Activated CD4-positive, alpha-beta memory T cell treated with anti-CD3 and anti-CD28 coated beads for 36 hours (primary cell): ENCODE results near the gene FCRLA. TPM values are rescaled to one million over a fixed set of nuclear protein-coding genes. Genes with fewer than 3 reads are reported as not detected.

ENCODE experiments used
- CTCF ChIA-PET: fragments of 350-600 bp; sonication (Branson Sonifier 250); formaldehyde crosslinking; loops from one replicate; lab custom pipeline; 2021; ENCODE audit warnings: antibody characterized with exemption, inconsistent platforms; lab: Charles Lee
- POLR2A ChIA-PET: fragments of 350-600 bp; sonication (Branson Sonifier 250); formaldehyde crosslinking; loops from one replicate; lab custom pipeline; 2021; ENCODE audit warnings: antibody characterized with exemption; lab: Charles Lee
- DNase-seq: peaks from one replicate; pipeline ENCODE4 v3.0.0-alpha.2; 2020
- H3K27ac Mint-ChIP-seq: one replicate; pipeline ENCODE4 v1.8.0; 2021; ENCODE audit warnings: mixed read lengths
- H3K27me3 Mint-ChIP-seq: one replicate; pipeline ENCODE4 v1.8.0; 2021; ENCODE audit warnings: mixed read lengths
- H3K36me3 Mint-ChIP-seq: one replicate; pipeline ENCODE4 v1.8.0; 2021; ENCODE audit warnings: mixed read lengths
- H3K4me1 Mint-ChIP-seq: one replicate; pipeline ENCODE4 v1.8.0; 2021; ENCODE audit warnings: low read depth, mixed read lengths
- H3K4me3 Mint-ChIP-seq: one replicate; pipeline ENCODE4 v1.8.0; 2021; ENCODE audit warnings: mild to moderate bottlenecking, mixed read lengths
- H3K9me3 Mint-ChIP-seq: one replicate; pipeline ENCODE4 v1.8.0; 2021; ENCODE audit warnings: mixed read lengths
- intact Hi-C: fragments of 100-400 bp; cut with micrococcal nuclease; formaldehyde crosslinking; loops from one replicate; pipeline ENCODE4 v1.15.1; 2023
- total RNA-seq, 2 experiments: library from RNA; stranded (reverse); gene quantifications; one replicate each; pipeline ENCODE4 v1.2.3, GENCODE V29; 2021

Gene FCRLA
- total RNA-seq, 2 experiments from 2014 or later, result not detected

DNA sequence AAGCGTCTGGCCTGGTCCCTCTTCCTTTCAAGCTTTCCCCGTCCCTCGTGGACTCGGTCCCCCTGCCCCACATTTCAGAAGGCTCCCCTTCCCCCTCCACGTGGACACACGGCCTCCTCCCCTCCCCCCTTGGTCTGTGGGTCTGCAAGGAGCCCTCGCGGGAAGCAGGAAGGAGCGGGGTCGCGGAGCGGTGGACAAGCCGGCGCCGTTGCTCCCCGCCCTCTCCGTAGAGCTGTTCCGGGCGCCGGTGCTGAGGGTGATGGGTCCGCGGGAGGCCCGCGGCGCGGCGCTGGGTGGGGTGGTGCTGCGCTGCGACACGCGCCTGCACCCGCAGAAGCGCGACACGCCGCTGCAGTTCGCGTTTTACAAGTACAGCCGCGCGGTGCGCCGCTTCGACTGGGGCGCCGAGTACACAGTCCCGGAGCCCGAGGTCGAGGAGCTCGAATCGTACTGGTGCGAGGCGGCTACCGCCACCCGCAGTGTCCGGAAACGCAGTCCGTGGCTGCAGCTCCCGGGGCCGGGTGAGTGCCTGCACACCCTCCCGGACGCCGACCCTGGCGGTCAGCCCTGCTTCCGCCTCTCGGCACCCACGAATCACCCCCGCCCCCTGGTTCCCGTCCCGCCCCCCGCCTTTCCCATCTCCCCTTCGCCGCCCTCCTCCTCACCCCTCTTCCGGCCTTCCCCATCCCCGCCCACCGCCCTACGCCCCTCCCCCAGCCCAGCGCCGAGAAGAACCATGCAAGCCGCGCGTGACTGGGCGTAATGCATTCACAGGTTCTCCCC lies 19.6 kb downstream of the FCRLA start:
- no peaks in the 10 kb centered on the region for H3K36me3 Mint-ChIP-seq
- peak overlapping the region; percentile 26 for H3K27ac Mint-ChIP-seq
- ChIA-PET CTCF (interaction anchor here (1.0 to 3.1 kb wide), 10 partner anchors 10 to 242 kb away, joined by 3 to 13 read pairs (median 4); no protein-coding TSS in a partner anchor), POLR2A (interaction anchor here (1.7 kb wide), 1 partner anchor 23 kb away, joined by 6 read pairs; the partner anchor contains the start of gene DUSP12)
- peak; percentile 77 for DNase-seq
- intact Hi-C loops, result loop anchor here (2.0 kb wide), 2 partner anchors 18 to 20 kb away; partner anchors contain the start of gene FCRLA
- peaks cover 32% of the 10 kb centered on the region for H3K27me3 Mint-ChIP-seq
- peak overlapping the region; percentile 74 for H3K4me3 Mint-ChIP-seq
- peaks cover 49% of the 10 kb centered on the region for H3K4me1 Mint-ChIP-seq
- H3K9me3 Mint-ChIP-seq, result no peaks in the 10 kb centered on the region

DNA sequence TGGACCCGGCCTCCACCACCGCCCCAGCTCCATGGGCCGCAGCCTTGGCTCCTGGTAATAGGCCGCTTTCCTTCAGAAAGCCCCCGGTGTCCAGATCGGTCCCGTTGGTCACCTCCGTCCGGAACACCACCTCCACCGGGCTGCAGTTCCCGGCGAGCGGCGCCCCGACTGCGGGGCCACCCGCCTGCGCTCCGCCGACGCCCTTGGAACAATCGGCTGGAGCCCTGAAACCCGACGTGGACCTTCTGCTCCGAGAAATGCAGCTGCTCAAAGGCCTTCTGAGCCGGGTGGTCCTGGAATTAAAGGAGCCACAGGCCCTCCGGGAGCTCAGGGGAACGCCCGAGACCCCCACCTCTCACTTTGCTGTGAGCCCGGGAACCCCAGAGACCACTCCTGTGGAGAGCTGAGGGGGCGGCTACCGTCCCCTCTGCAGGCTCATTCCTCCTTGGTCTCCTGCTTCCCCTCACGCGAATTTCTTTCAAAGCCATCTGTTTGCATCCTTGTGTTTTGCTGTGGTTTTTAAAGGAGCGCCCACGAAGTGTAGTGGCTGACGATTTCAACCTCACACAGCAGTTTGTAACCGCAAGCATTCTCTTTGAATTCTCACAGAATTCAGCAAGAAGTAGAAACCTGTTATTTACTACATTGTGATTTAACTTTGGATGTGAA lies 20.4 kb downstream of the FCRLA start:
- H3K27ac Mint-ChIP-seq, result peak overlapping the region; percentile 49

DNA sequence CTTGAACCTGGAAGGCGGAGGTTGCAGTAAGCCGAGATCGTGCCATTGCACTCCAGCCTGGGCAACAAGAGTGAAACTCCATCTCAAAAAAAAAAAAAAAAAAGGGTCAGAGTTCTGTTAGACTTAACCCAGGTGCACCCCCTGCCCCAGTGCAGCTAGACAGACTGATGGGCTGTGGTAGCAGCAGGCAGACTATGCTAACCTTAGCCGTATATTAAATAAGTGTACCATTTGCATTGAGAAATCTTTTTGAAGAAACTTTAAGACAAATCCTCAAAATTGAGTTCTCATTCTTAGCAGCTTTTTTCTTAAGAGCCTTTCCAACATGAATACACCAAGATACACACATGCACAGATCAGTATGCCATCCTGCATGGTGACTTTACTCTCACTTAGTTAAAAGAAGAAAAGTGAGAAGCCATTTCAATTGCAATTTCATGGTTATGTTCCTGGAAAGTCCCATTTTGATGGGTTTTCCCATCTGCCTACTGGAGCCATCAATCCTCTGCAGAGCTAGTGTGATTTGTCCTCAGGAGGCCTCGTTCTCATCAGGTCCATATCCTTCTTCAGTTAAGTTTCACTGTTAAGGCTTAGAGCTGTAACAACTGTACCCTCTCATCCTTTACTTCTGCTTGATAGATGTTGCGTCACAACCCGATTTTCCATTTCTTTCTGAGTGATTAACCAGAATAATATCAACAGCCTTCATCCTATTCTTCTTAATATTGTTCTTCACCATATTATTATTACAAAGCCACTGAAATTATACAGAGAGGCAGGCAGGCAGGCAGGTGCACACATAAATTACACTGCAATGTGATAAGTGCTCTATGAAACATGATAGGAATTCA lies 21.6 kb downstream of the FCRLA start:
- H3K4me1 Mint-ChIP-seq, result peaks cover 41% of the 10 kb centered on the region
- POLR2A ChIA-PET, result interaction anchor here (0.6 kb wide), 1 partner anchor 15 kb away, joined by 3 read pairs; no protein-coding TSS in a partner anchor

More for the DNA sequence above, 20.4 kb downstream of the FCRLA start:
- H3K4me3 Mint-ChIP-seq, result peak overlapping the region; percentile 74
- ChIA-PET POLR2A (no interaction called here), CTCF (interaction anchor here (1.0 to 3.1 kb wide), 5 partner anchors 9 to 239 kb away, joined by 3 to 13 read pairs (median 4); no protein-coding TSS in a partner anchor)
- peak; percentile 62 for DNase-seq
- intact Hi-C loops, result loop anchor here (2.0 kb wide), 2 partner anchors 17 to 21 kb away; partner anchors contain the start of gene FCRLA
- peaks cover 42% of the 10 kb centered on the region for H3K4me1 Mint-ChIP-seq
- no peaks in the 10 kb centered on the region for H3K9me3 Mint-ChIP-seq
- peaks cover 31% of the 10 kb centered on the region for H3K27me3 Mint-ChIP-seq
- H3K36me3 Mint-ChIP-seq, result no peaks in the 10 kb centered on the region

GRCh38 chr1:161730050-161730564 lies 23.1 kb downstream of the FCRLA start:
- intact Hi-C loops, result loop anchor here (1.0 kb wide), 1 partner anchor 9 kb away; no protein-coding TSS in a partner anchor
- peaks cover 41% of the 10 kb centered on the region for H3K4me1 Mint-ChIP-seq
- H3K4me3 Mint-ChIP-seq, result peak overlapping the region; percentile 16
- H3K9me3 Mint-ChIP-seq, result no peaks in the 10 kb centered on the region
- no peaks in the 10 kb centered on the region for H3K36me3 Mint-ChIP-seq
- ChIA-PET CTCF (interaction anchor here (0.8 to 3.2 kb wide), 3 partner anchors 9 to 19 kb away, joined by 3 to 11 read pairs (median 3); no protein-coding TSS in a partner anchor), POLR2A (interaction anchor here (0.7 to 1.1 kb wide), 2 partner anchors 19 to 23 kb away, joined by 3 to 4 read pairs; partner anchors contain the start of genes DUSP12 and FCRLA)
- peak; percentile 60 for DNase-seq
- H3K27ac Mint-ChIP-seq, result peak overlapping the region; percentile 62
- H3K27me3 Mint-ChIP-seq, result peaks cover 28% of the 10 kb centered on the region

More for the DNA sequence above, 21.6 kb downstream of the FCRLA start:
- no peaks in the 10 kb centered on the region for H3K36me3 Mint-ChIP-seq
- no peak overlapping the region for H3K4me3 Mint-ChIP-seq
- H3K27ac Mint-ChIP-seq, result no peak overlapping the region
- peaks cover 34% of the 10 kb centered on the region for H3K27me3 Mint-ChIP-seq
- no peak for DNase-seq
- H3K9me3 Mint-ChIP-seq, result no peaks in the 10 kb centered on the region
- CTCF ChIA-PET, result interaction anchor here (3.1 to 3.2 kb wide), 2 partner anchors 10 to 13 kb away, joined by 11 to 13 read pairs; no protein-coding TSS in a partner anchor
- intact Hi-C loops, result no loop called here

DNA sequence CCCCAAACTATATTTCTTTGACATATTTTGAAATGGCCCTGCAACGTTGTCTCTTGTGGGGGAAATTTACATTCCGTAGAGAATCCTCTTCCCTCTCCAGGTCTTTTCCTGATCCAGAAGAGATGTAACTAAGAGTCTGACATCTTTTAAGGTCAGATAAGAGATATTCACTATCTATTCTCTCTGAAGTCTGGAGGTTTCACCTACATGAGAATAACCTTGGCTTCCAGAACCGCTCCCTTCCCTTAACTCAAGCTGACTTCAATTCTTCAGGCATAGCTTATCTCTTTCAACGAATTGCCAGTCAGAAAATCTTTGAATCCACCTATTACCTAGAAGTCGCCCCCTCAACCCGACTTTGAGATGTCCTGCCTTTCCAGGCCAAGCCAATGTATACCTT lies 24.2 kb downstream of the FCRLA start:
- Mint-ChIP-seq H3K27me3 (peaks cover 18% of the 10 kb centered on the region), H3K4me3 (no peak overlapping the region), H3K4me1 (peaks cover 38% of the 10 kb centered on the region), H3K36me3 (no peaks in the 10 kb centered on the region), H3K9me3 (no peaks in the 10 kb centered on the region), H3K27ac (no peak overlapping the region)
- CTCF ChIA-PET, result interaction anchor here (3.2 kb wide), 1 partner anchor 10 kb away, joined by 11 read pairs; no protein-coding TSS in a partner anchor
- intact Hi-C loops, result no loop called here
- POLR2A ChIA-PET, result no interaction called here
- no peak for DNase-seq

GRCh38 chr1:161731981-161732718 lies 25.1 kb downstream of the FCRLA start:
- peaks cover 20% of the 10 kb centered on the region for H3K27me3 Mint-ChIP-seq

DNA sequence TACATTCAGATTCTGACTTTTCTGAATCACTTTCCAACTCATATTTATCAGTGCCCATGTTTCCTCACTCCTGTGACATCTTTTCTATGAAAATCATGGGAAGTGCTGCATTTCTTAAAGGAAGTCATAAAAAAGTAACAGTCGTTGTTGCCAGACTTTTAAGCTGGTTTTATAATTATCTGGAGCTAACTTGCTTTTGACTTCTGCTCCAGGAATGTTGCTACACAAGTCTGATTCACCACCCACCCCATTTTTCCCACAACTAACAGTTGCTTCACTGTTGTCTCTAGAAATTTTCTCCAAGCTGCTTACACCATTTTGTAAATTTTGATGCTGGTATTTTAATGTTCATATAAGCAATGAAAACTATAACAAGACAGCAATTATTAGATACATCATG lies 26.5 kb downstream of the FCRLA start:
- DNase-seq, result no peak
- H3K27ac Mint-ChIP-seq, result no peak overlapping the region
- intact Hi-C loops, result no loop called here
- peaks cover 15% of the 10 kb centered on the region for H3K27me3 Mint-ChIP-seq
- no peak overlapping the region for H3K4me3 Mint-ChIP-seq
- H3K9me3 Mint-ChIP-seq, result no peaks in the 10 kb centered on the region
- peaks cover 34% of the 10 kb centered on the region for H3K4me1 Mint-ChIP-seq
- no peaks in the 10 kb centered on the region for H3K36me3 Mint-ChIP-seq
- ChIA-PET CTCF (interaction anchor here (0.8 kb wide), 1 partner anchor 243 kb away, joined by 3 read pairs; no protein-coding TSS in a partner anchor), POLR2A (no interaction called here)

More at GRCh38 chr1:161731981-161732718, 25.1 kb downstream of the FCRLA start:
- DNase-seq, result no peak
- POLR2A ChIA-PET, result no interaction called here
- no peaks in the 10 kb centered on the region for H3K36me3 Mint-ChIP-seq
- H3K27ac Mint-ChIP-seq, result no peak overlapping the region
- H3K9me3 Mint-ChIP-seq, result no peaks in the 10 kb centered on the region
- intact Hi-C loops, result no loop called here
- H3K4me3 Mint-ChIP-seq, result no peak overlapping the region
- H3K4me1 Mint-ChIP-seq, result peaks cover 44% of the 10 kb centered on the region
- CTCF ChIA-PET, result interaction anchor here (0.8 to 1.3 kb wide), 2 partner anchors 9 to 11 kb away, joined by 3 to 8 read pairs; no protein-coding TSS in a partner anchor

DNA sequence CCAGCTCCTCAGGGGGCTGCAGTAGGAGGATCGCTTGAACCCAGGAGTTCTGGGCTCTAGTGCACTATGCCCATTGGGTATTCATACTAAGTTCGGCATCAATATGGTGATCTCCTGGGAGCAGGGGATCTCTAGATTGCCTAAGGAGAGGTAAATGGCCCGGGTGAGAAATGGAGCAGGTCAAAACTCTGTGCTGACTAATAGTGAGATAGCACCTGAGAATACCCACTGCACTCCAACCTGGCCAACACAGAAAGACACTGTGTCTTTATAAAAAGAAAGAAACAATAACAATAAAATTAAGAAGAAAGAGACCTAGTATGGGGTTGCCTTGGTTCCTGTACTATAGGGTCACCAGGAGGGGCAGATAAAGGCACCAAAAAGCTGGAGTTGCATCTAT lies 28.8 kb downstream of the FCRLA start:
- peaks cover 24% of the 10 kb centered on the region for H3K4me1 Mint-ChIP-seq
- peaks cover 13% of the 10 kb centered on the region for H3K27me3 Mint-ChIP-seq
- H3K36me3 Mint-ChIP-seq, result no peaks in the 10 kb centered on the region
- H3K4me3 Mint-ChIP-seq, result no peak overlapping the region
- H3K27ac Mint-ChIP-seq, result no peak overlapping the region
- CTCF ChIA-PET, result interaction anchor here (2.3 kb wide), 1 partner anchor 9 kb away, joined by 10 read pairs; no protein-coding TSS in a partner anchor
- no peak for DNase-seq
- no peaks in the 10 kb centered on the region for H3K9me3 Mint-ChIP-seq
- intact Hi-C loops, result no loop called here
- POLR2A ChIA-PET, result no interaction called here

DNA sequence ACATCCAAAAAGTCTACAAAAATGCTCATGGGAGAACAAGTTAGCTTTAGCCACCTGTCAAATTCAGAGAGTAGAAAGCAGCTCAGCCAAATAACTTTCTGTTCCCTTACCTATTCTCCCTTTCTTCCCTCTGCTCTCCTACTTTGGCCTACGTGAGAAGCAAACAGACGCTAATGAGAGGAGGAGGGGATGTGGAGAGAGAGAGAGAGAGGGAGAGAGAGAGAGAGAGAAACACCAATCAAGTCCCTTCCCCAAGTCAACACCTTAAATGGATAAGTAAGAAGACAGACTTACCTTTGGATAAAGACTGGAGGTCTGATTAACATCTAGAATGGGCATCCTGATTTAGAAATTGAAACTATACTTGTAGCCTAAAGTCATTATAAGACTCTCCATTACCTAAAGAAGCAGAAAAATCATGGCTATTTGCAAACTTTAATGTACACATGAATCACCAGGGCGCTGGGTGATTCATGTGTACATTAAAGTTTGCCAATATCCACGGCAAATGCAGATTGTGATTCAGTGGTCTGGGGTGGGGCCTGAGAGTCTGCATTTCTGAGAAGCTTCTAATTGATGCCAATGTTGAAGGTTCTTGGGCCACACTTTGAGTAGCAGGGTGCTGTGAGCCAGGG lies 29.4 kb downstream of the FCRLA start:
- Mint-ChIP-seq H3K27ac (no peak overlapping the region), H3K36me3 (no peaks in the 10 kb centered on the region), H3K9me3 (no peaks in the 10 kb centered on the region), H3K4me3 (no peak overlapping the region), H3K27me3 (peaks cover 9% of the 10 kb centered on the region), H3K4me1 (peaks cover 25% of the 10 kb centered on the region)
- DNase-seq, result peak; percentile 60
- POLR2A ChIA-PET, result interaction anchor here (1.0 kb wide), 1 partner anchor 13 kb away, joined by 5 read pairs; the partner anchor contains the start of gene DUSP12
- intact Hi-C loops, result no loop called here
- CTCF ChIA-PET, result interaction anchor here (0.9 to 7.0 kb wide), 5 partner anchors 10 to 571 kb away, joined by 3 to 79 read pairs (median 5); partner anchors contain the start of gene PPOX

DNA sequence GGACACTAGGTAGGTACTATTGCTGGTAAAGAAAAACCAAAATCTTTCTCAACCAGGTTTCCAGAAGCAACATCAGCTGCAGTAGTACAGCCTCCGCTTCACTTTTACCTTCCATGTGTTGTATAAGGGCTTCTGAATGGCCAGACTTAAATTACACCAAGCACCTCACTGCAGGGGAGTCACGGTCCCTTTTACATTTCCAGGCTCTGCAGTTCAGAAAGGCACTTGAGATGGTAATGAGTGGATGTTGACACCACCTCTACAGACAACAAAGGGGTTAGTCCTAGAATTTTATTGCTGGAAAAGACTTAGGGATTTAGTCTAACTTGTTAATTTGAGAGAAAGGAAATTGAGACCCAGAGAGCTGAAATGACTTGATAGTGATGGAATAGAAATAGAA lies 30.6 kb downstream of the FCRLA start:
- H3K4me1 Mint-ChIP-seq, result peaks cover 26% of the 10 kb centered on the region
- no peak overlapping the region for H3K4me3 Mint-ChIP-seq
- intact Hi-C loops, result no loop called here
- CTCF ChIA-PET, result interaction anchor here (0.8 to 7.0 kb wide), 13 partner anchors 11 to 572 kb away, joined by 3 to 79 read pairs (median 5); partner anchors contain the start of genes DUSP12, HSPA6 and PPOX
- no peaks in the 10 kb centered on the region for H3K9me3 Mint-ChIP-seq
- H3K27me3 Mint-ChIP-seq, result peaks cover 2% of the 10 kb centered on the region
- POLR2A ChIA-PET, result interaction anchor here (1.0 kb wide), 1 partner anchor 12 kb away, joined by 5 read pairs; the partner anchor contains the start of gene DUSP12
- H3K27ac Mint-ChIP-seq, result no peak overlapping the region
- DNase-seq, result no peak
- H3K36me3 Mint-ChIP-seq, result no peaks in the 10 kb centered on the region
